Fibroblast of villous mesenchyme (primary cell): Measurements from ENCODE around the gene KLK2. TPM values are rescaled to one million over a fixed set of nuclear protein-coding genes. Genes with fewer than 3 reads are reported as not detected.

Experiments
- DNase-seq: peaks from one replicate; pipeline ENCODE4 v3.0.0-alpha.2; 2010; ENCODE audit warnings: low read depth
- H3K4me3 ChIP-seq: 2 replicates; pipeline ENCODE4 v1.5.1; 2011; ENCODE audit warnings: low read depth, mild to moderate bottlenecking, low read length
- CTCF ChIP-seq: IDR thresholded peaks from 2 replicates; pipeline ENCODE4 v1.5.1; 2012; ENCODE audit warnings: low read depth, mild to moderate bottlenecking, low read length; ENCODE audit not compliant: insufficient read depth
- total RNA-seq: library from RNA; depleted of rRNA; stranded (reverse); fragments of >200 nt; gene quantifications from 2 replicates; pipeline ENCODE4 v1.2.3, GENCODE V29; 2012

Gene KLK2
- total RNA-seq, 1 donor: not detected

DNA sequence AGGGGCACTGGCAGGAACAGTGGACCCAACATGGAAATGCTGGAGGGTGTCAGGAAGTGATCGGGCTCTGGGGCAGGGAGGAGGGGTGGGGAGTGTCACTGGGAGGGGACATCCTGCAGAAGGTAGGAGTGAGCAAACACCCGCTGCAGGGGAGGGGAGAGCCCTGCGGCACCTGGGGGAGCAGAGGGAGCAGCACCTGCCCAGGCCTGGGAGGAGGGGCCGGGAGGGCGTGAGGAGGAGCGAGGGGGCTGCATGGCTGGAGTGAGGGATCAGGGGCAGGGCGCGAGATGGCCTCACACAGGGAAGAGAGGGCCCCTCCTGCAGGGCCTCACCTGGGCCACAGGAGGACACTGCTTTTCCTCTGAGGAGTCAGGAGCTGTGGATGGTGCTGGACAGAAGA, 4.1 kb downstream of the KLK2 start:
- no peak for DNase-seq
- no peak overlapping the region for H3K4me3 ChIP-seq
- no peak for TF ChIP-seq CTCF

DNA sequence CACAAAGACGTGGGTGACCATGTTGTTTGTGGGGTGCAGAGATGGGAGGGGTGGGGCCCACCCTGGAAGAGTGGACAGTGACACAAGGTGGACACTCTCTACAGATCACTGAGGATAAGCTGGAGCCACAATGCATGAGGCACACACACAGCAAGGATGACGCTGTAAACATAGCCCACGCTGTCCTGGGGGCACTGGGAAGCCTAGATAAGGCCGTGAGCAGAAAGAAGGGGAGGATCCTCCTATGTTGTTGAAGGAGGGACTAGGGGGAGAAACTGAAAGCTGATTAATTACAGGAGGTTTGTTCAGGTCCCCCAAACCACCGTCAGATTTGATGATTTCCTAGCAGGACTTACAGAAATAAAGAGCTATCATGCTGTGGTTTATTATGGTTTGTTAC, 5.6 kb downstream of the KLK2 start:
- no peak for DNase-seq
- H3K4me3 ChIP-seq: no peak overlapping the region
- no peak for TF ChIP-seq CTCF

- no peak for TF ChIP-seq CTCF
- H3K4me3 ChIP-seq: no peak overlapping the region
- no peak for DNase-seq
Observed at GRCh38 chr19:50880241-50880640, 7.0 kb downstream of the KLK2 start.

DNA sequence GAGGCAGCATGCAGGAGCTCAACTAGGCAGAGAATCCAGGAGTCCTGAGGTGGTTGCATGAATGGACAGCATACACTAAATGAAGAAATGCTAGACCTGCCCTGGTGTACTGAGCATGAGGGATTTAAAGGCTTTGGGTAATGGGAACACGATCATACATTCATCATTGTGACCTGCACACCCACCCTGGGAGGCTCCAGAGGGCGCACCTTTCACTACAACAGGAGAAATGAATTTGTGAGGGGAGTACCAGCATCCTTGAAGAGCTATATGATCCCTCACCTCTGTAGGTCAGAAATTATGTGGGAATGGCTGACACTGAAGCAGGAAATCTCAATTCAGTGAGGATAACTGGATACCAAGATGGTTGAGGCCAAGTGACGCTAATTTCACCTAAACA, 8.9 kb downstream of the KLK2 start:
- no peak for DNase-seq
- TF ChIP-seq CTCF: no peak

GRCh38 chr19:50889638-50890037, 16.4 kb downstream of the KLK2 start:
- no peak for DNase-seq
- TF ChIP-seq CTCF: no peak
- no peak overlapping the region for H3K4me3 ChIP-seq

More for the DNA sequence above, 8.9 kb downstream of the KLK2 start:
- H3K4me3 ChIP-seq: no peak overlapping the region

DNA sequence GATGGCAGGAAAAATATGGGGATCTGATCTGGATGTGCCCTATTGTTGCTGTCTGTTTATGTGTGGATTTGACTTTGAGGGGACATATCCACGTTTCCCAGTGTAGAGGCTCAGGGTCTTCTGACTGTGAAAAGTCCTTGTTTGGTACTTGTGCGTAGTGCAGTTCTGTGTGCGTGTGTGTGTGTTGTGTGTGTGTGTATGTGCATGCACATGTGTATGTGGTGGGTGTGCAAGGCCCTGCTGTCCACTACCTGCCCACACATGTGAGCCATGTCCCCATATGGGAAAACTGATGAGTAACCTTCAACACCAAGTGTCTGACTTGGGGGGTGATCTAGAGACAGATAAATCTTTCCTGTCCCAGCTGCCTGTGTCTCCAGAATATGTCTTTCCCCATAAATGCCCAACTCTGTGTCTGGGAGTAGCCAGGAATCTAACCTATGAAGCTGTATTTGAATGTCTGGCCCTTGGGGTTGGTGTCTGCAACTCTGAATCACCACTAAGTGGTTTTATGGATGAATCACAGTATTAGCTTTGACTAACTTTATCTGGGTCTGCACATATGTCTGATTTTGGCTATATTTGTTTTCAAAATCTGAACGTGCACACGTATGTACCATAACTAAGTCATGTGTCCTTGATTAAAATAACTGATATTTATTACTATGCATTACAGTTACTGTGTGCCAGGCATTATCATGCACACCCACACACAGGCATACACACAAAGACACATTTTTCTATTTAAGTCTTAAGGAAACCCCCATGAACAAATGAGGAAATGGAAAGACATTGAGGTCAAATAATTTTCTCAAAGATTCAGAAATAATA, 17.4 kb downstream of the KLK2 start:
- no peak overlapping the region for H3K4me3 ChIP-seq
- no peak for TF ChIP-seq CTCF
- no peak for DNase-seq

GRCh38 chr19:50891253-50891625, 18.0 kb downstream of the KLK2 start:
- no peak for DNase-seq
- H3K4me3 ChIP-seq: no peak overlapping the region
- TF ChIP-seq CTCF: no peak
